Measurements from ENCODE around the gene ERGIC1. TPM values are rescaled to one million over a fixed set of nuclear protein-coding genes. Genes with fewer than 3 reads are reported as not detected.

The ERGIC1 gene
- total and polyA plus RNA-seq, 8 donors = 54.8 to 101 (median 75.6) TPM

- Histone ChIP-seq H3K27ac (peak overlapping the region; percentile 46 to 79 (median 75)), H3K27me3 (no peaks in the 10 kb centered on the region), H3K9me3 (no peaks in the 10 kb centered on the region), H3K36me3 (no peaks in the 10 kb centered on the region), H3K4me1 (peaks cover 21 to 31% (median 28%) of the 10 kb centered on the region in 3 donors), H3K4me3 (no peak overlapping the region)
- WGBS, 2 donors = 55 to 68% methylated on average over 10 of the region's 10 CpGs
- TF ChIP-seq CTCF (IDR thresholded peaks at IDR 0.05) = no peak
- FAIRE-seq (no peak), DNase-seq (peak in 4 of 6 donors; percentile 51 to 77 (median 70)), ATAC-seq (peak; percentile 76 to 84 (median 78))
- intact Hi-C loops (cut with DNase I) = no loop called here
Observed at GRCh38 chr5:172868924-172869591, 35.0 kb downstream of the ERGIC1 start.

GRCh38 chr5:172869691-172870090, 35.6 kb downstream of the ERGIC1 start:
- WGBS, 2 donors = 87 to 89% methylated on average over 1 of the region's 1 CpG
- Histone ChIP-seq H3K9me3 (no peaks in the 10 kb centered on the region), H3K27ac (peak overlapping the region; percentile 46 to 79 (median 75)), H3K36me3 (no peaks in the 10 kb centered on the region), H3K4me3 (no peak overlapping the region), H3K4me1 (peaks cover 21 to 31% (median 28%) of the 10 kb centered on the region in 3 donors), H3K27me3 (no peaks in the 10 kb centered on the region)
- no peak for DNase-seq
- FAIRE-seq = no peak
- TF ChIP-seq CTCF (IDR thresholded peaks at IDR 0.05) = no peak
- ATAC-seq = no peak
- intact Hi-C loops (cut with DNase I) = no loop called here

GRCh38 chr5:172870291-172870714, 36.3 kb downstream of the ERGIC1 start:
- H3K4me1 ChIP-seq = peaks cover 21 to 31% (median 28%) of the 10 kb centered on the region in 3 donors
- ATAC-seq = peak in 3 of 4 donors; percentile 1 to 63 (median 30)

GRCh38 chr5:172870715-172871461, 36.8 kb downstream of the ERGIC1 start:
- Histone ChIP-seq H3K4me3 (no peak overlapping the region), H3K27me3 (no peaks in the 10 kb centered on the region), H3K27ac (peak overlapping the region; percentile 46 to 79 (median 75)), H3K4me1 (peaks cover 21 to 35% (median 28%) of the 10 kb centered on the region in 3 donors), H3K36me3 (no peaks in the 10 kb centered on the region), H3K9me3 (no peaks in the 10 kb centered on the region)
- WGBS, 2 donors = 80 to 82% methylated on average over 20 of the region's 20 CpGs
- DNase-seq (no peak), ATAC-seq (no peak), FAIRE-seq (no peak)
- TF ChIP-seq CTCF (IDR thresholded peaks at IDR 0.05) = no peak
- intact Hi-C loops (cut with DNase I) = no loop called here

More at GRCh38 chr5:172870291-172870714, 36.3 kb downstream of the ERGIC1 start:
- Histone ChIP-seq H3K4me3 (no peak overlapping the region), H3K27ac (peak overlapping the region; percentile 46 to 79 (median 75)), H3K9me3 (no peaks in the 10 kb centered on the region), H3K27me3 (no peaks in the 10 kb centered on the region), H3K36me3 (no peaks in the 10 kb centered on the region)
- 70 to 74% methylated on average over 4 of the region's 4 CpGs for WGBS, 2 donors
- no peak for FAIRE-seq
- no peak for TF ChIP-seq CTCF (IDR thresholded peaks at IDR 0.05)
- intact Hi-C loops (cut with DNase I) = no loop called here
- no peak for DNase-seq
